ENCODE data around the gene DYNLT5.
"Not testable (repeated sequence)": the region's sequence is repeated elsewhere in the genome, so short reads cannot be mapped to it uniquely, and the experiment has no call there.

DYNLT5 gene

DNA sequence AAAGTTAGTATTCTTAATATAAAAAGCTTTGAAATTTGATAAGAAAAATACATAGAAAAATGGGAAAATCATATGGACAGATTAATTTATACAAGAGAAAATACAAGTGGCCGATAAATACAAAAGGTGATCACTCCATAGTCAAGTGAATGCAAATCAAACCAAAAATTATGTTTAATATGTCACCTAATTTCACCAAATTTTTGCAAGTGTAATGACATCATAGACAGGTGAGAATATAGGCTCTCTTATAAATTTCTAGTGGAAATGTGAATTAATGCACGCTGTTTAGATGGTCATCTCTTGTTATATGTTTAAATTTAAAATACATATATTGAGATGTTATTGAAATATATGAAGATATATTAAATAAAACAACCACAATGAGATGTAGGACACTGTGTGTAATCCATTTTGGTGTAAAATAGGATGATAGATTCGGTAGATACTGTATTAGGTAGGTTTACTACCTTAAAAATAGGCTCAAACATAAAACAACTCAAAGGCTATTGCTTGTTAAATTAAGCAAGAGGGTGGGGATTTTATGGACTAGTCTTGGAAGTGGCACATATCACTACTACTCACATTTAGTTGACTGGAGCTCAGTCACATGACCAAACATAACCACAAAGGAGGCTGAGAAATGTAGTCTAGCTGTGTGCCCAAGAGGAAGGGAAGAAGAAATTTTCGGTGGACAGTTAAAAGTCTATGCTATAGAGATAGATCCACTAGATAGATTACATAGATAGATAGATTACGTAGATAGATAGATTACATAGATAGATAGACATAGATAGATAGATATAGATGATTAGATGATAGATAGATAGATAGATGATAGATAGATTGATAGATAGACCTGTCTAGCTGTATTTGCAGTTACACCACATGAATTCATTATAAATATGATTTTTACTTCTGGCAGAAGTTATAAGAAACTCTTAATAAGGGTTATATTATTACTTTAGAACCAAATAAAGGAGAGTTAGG is 39.7 kb downstream of the DYNLT5 start:
- no peak for DNase-seq

- not testable (repeated sequence) for DNase-seq
Measured at GRCh38 chr1:66795839-66796238, 43.6 kb downstream of the DYNLT5 start.

DNA sequence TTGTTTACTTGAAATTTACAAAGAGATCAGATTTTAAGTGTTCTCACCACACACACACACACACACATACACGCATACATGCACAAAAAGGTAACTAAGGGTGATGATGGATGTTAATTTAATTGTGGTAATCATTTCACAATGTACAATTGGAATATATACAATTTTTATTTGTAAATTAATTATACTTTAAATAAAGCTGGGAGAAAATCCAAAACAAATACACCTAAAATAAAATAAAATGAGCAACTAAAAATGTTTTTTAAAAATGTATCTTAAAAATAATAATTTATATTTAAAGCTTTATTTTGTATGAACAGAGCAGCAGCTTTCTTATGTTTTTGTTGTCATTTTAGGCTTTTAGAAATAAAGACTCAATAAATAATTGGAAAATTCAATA is 57.0 kb downstream of the DYNLT5 start:
- no peak for DNase-seq

DNA sequence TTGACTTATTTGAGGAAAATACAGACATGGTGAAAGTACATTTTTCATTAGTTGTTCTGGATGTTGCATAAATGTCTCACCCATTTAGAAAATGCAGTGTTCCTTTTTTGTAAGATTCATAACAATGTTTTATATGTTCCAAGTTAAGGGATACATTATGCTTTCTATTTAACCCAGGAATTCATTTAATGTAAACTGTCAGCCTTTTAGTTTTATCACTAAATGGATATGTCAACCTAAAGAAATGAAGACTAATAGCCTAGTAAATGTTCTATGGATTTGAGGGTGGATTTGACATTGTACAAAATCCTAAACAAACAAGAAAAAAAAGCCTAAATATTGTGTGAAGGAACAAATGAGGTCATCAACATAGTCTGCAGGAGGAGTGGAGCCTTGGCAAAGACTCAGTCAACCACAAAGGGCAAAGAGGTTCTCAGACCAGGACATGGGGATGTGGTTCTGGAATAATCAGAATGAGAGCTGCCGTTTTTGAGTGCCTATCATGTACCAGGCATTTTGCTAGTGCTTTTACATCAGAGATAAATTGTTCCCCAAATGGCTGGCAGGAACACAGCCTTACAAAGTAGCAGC is 57.6 kb downstream of the DYNLT5 start:
- DNase-seq = no peak

DNA sequence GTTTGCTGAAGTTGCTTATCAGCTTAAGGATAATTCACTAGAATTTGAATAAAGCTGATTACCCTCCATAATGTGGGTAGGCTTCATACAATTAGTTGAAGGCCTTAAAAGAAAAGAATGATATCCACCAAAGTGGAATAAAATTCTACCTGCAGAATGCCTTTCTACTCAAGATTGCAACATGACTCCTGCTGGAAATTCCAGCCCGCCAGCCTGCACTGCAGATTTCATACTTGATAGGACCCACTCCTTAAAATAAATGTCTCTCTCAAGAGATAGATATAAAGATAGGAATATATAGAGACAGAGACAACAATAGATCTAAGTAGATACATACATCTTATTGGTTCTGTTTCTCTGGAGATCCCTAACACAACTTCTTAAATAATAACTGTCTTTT is 72.5 kb downstream of the DYNLT5 start:
- DNase-seq = no peak
